ENCODE measurements around the gene TMX4. TPM values are rescaled to one million over a fixed set of nuclear protein-coding genes. Genes with fewer than 3 reads are reported as not detected.

The TMX4 gene
- total RNA-seq, 1 experiment from 2014 or later = 12.3 TPM

DNA sequence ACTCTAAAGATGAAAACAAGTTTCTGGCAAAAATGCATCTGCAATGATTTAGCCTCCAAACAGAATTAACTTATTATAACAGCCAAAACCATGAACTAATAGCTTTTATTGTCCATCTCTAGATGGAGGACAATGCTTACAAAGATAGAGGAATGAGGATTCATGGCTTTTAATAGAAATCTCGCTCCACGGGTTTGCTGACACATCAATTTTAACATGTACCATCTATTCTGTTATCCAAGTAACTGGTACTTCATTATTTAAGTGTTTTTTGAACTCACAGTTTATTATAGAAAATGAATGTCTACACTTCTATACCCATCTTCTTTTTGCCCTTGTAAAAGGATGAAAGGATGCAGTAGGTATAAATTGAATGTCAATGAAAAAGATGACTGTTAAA is 10.8 kb downstream of the TMX4 start:
- DNase-seq (no peak), ATAC-seq (no peak)
- Histone ChIP-seq H3K27ac (ENCODE audit: low read length) (no peak overlapping the region), H3K36me3 (ENCODE audit: low read depth, low read length) (no peaks in the 10 kb centered on the region), H3K9ac (ENCODE audit: low read length) (no peak overlapping the region), H3K4me3 (ENCODE audit: low read length) (no peak overlapping the region), H3K9me2 (replicated peaks; ENCODE audit: low read length) (no peaks in the 10 kb centered on the region), H3F3A (ENCODE audit: low read length, unreplicated experiment) (no peaks in the 10 kb centered on the region), H3K4me2 (ENCODE audit: low read length) (no peak overlapping the region), H3K9me3 (ENCODE audit: low read length) (no peaks in the 10 kb centered on the region), H3K4me1 (ENCODE audit: insufficient read depth, low read length) (no peaks in the 10 kb centered on the region), H2AFZ (ENCODE audit: low read length) (no peak overlapping the region), H3K79me2 (ENCODE audit: low read length) (no peaks in the 10 kb centered on the region), H3K27me3 (ENCODE audit: low read length) (no peaks in the 10 kb centered on the region), H4K20me1 (ENCODE audit: low read length) (no peaks in the 10 kb centered on the region)
- intact Hi-C loops (cut with micrococcal nuclease) = no loop called here
- BruUV-seq (replicated peaks) = no TSS peak
- TF ChIP-seq EZH2 (IDR thresholded peaks at IDR 0.05; ENCODE audit: low read length, unreplicated experiment) (no peak), EZH2phosphoT487 (IDR thresholded peaks at IDR 0.05; ENCODE audit: borderline replicate concordance, low read length) (no peak)
- TF ChIP-seq, protein P1, sequence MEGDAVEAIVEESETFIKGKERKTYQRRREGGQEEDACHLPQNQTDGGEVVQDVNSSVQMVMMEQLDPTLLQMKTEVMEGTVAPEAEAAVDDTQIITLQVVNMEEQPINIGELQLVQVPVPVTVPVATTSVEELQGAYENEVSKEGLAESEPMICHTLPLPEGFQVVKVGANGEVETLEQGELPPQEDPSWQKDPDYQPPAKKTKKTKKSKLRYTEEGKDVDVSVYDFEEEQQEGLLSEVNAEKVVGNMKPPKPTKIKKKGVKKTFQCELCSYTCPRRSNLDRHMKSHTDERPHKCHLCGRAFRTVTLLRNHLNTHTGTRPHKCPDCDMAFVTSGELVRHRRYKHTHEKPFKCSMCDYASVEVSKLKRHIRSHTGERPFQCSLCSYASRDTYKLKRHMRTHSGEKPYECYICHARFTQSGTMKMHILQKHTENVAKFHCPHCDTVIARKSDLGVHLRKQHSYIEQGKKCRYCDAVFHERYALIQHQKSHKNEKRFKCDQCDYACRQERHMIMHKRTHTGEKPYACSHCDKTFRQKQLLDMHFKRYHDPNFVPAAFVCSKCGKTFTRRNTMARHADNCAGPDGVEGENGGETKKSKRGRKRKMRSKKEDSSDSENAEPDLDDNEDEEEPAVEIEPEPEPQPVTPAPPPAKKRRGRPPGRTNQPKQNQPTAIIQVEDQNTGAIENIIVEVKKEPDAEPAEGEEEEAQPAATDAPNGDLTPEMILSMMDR (conservative IDR thresholded peaks at IDR 0.05; ENCODE audit: low read depth, low read length) = no peak
- POLR2A ChIA-PET (ENCODE audit: unreplicated experiment) = no interaction called here
- CTCF ChIA-PET = no interaction called here

DNA sequence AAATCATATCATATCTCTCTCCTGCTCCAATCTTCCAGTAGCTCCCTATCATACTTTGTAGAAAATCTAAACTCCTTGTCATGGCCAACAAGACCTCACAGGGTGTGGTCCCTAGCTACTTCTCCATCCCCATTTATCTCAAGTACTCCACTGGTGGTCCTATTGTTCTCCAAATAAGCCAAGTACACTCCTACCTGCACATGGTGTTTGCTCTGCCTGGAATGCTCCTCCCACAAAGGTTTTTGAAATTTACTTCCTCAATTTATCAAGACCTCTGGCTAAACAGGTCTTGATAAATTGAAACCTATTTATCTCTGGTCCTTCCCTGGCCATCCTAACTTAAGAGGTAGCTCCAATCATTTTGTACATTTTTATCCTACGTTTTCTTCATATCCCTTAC is 12.1 kb downstream of the TMX4 start:
- H3K79me2 ChIP-seq (ENCODE audit: low read length) = no peaks in the 10 kb centered on the region
- no peak for TF ChIP-seq EZH2phosphoT487 (IDR thresholded peaks at IDR 0.05; ENCODE audit: borderline replicate concordance, low read length)
- no peak for TF ChIP-seq EZH2 (IDR thresholded peaks at IDR 0.05; ENCODE audit: low read length, unreplicated experiment)
- ATAC-seq (no peak), DNase-seq (no peak)
- no peak overlapping the region for H3K4me3 ChIP-seq (ENCODE audit: low read length)
- intact Hi-C loops (cut with micrococcal nuclease) = no loop called here
- no peaks in the 10 kb centered on the region for H4K20me1 ChIP-seq (ENCODE audit: low read length)
- no peak overlapping the region for H3K9ac ChIP-seq (ENCODE audit: low read length)
- no peaks in the 10 kb centered on the region for H3F3A ChIP-seq (ENCODE audit: low read length, unreplicated experiment)
- no TSS peak for BruUV-seq (replicated peaks)
- no peaks in the 10 kb centered on the region for H3K27me3 ChIP-seq (ENCODE audit: low read length)
- CTCF ChIA-PET = no interaction called here
- no peak overlapping the region for H3K4me2 ChIP-seq (ENCODE audit: low read length)
- H3K9me3 ChIP-seq (ENCODE audit: low read length) = no peaks in the 10 kb centered on the region
- no peaks in the 10 kb centered on the region for H3K9me2 ChIP-seq (replicated peaks; ENCODE audit: low read length)
- H2AFZ ChIP-seq (ENCODE audit: low read length) = no peak overlapping the region
- no peaks in the 10 kb centered on the region for H3K36me3 ChIP-seq (ENCODE audit: low read depth, low read length)
- H3K4me1 ChIP-seq (ENCODE audit: insufficient read depth, low read length) = no peaks in the 10 kb centered on the region
- POLR2A ChIA-PET (ENCODE audit: unreplicated experiment) = no interaction called here
- H3K27ac ChIP-seq (ENCODE audit: low read length) = no peak overlapping the region

DNA sequence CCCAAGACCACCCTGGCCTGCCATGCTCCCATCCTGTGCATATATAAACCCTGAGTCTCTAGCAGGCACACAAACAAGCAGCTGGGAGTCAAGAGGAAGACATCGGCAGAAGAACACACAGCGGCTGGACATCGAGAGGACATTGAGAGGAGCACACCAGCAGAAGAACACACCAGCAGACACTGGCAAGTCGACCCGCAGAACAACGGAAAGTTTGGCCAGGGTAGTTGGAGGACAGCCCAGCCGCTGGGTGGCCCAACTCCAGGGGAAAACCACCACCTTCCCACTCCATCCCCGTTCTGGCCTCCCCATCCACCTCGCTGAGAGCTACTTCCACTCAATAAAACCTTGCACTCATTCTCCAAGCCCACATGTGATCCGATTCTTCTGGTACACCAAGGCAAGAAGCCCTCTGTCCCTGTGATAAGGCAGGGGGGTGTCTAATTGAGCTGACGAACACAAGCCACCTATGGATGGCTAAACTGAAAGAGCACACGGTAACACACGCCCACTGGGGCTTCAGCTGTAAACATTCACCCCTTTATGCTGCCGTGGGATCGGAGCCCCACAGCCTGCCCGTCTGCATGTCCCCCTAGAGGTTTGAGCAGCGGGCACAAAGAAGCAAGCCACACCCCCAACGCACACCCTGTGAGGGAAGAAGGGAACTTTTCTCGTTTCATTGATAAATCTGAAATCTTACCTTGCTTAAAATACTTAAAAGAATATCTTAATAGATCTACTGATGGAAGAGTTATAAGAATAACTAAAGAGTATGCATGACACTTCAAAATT is 13.8 kb downstream of the TMX4 start:
- H3F3A ChIP-seq (ENCODE audit: low read length, unreplicated experiment) = no peaks in the 10 kb centered on the region
- no peaks in the 10 kb centered on the region for H3K4me1 ChIP-seq (ENCODE audit: insufficient read depth, low read length)
- no peak for ATAC-seq
- BruUV-seq (replicated peaks) = no TSS peak
- no peak overlapping the region for H3K4me2 ChIP-seq (ENCODE audit: low read length)
- ChIA-PET CTCF (no interaction called here), POLR2A (ENCODE audit: unreplicated experiment) (no interaction called here)
- H3K27me3 ChIP-seq (ENCODE audit: low read length) = no peaks in the 10 kb centered on the region
- H3K79me2 ChIP-seq (ENCODE audit: low read length) = no peaks in the 10 kb centered on the region
- no peaks in the 10 kb centered on the region for H3K36me3 ChIP-seq (ENCODE audit: low read depth, low read length)
- no peak overlapping the region for H3K4me3 ChIP-seq (ENCODE audit: low read length)
- H3K9me3 ChIP-seq (ENCODE audit: low read length) = no peaks in the 10 kb centered on the region
- no peaks in the 10 kb centered on the region for H4K20me1 ChIP-seq (ENCODE audit: low read length)
- DNase-seq = no peak
- H2AFZ ChIP-seq (ENCODE audit: low read length) = no peak overlapping the region
- H3K9ac ChIP-seq (ENCODE audit: low read length) = no peak overlapping the region
- no peaks in the 10 kb centered on the region for H3K9me2 ChIP-seq (replicated peaks; ENCODE audit: low read length)
- intact Hi-C loops (cut with micrococcal nuclease) = no loop called here
- TF ChIP-seq EZH2 (IDR thresholded peaks at IDR 0.05; ENCODE audit: low read length, unreplicated experiment) (no peak), EZH2phosphoT487 (IDR thresholded peaks at IDR 0.05; ENCODE audit: borderline replicate concordance, low read length) (no peak)
- H3K27ac ChIP-seq (ENCODE audit: low read length) = no peak overlapping the region

Measured in PC-3 (cell line).